ENCODE measurements around the gene WDR62. TPM values are rescaled to one million over a fixed set of nuclear protein-coding genes. Genes with fewer than 3 reads are reported as not detected.
"Not testable (repeated sequence)": the region's sequence is repeated elsewhere in the genome, so short reads cannot be mapped to it uniquely, and the experiment has no call there.

The WDR62 gene
- total RNA-seq, 1 donor from 2014 or later = 2.4 TPM

- Histone ChIP-seq H2AFZ (ENCODE audit: low read depth, low read length) (no peak overlapping the region), H3K27me3 (ENCODE audit: insufficient read depth, low read length) (no peaks in the 10 kb centered on the region), H3K79me2 (ENCODE audit: insufficient read depth, low read length) (no peaks in the 10 kb centered on the region), H3K9ac (ENCODE audit: low read length) (no peak overlapping the region), H3K4me1 (ENCODE audit: insufficient read depth, low read length) (no peaks in the 10 kb centered on the region), H3K4me3 (ENCODE audit: insufficient read depth, low read depth, low read length) (no peak overlapping the region), H4K20me1 (ENCODE audit: insufficient read depth, low read length) (peaks cover 12% of the 10 kb centered on the region), H3K9me3 (ENCODE audit: insufficient read depth, low read depth, low read length) (no peaks in the 10 kb centered on the region), H3K36me3 (ENCODE audit: insufficient read depth, low read length) (no peaks in the 10 kb centered on the region), H3K27ac (ENCODE audit: low read depth, low read length) (no peak overlapping the region), H3K4me2 (ENCODE audit: low read length) (no peak overlapping the region)
- no peak for TF ChIP-seq CTCF (IDR thresholded peaks at IDR 0.05; ENCODE audit: insufficient read depth, low read depth, low read length)
- TF ChIP-seq EZH2 (IDR thresholded peaks at IDR 0.05; ENCODE audit: insufficient read depth, low read length) = no peak
- Mint-ChIP-seq H3K4me3 (ENCODE audit: unreplicated experiment) (peak overlapping the region; percentile 76), H3K9me3 (ENCODE audit: unreplicated experiment) (peaks cover 5% of the 10 kb centered on the region), H3K4me1 (ENCODE audit: low read depth, unreplicated experiment) (peaks cover 7% of the 10 kb centered on the region), H3K36me3 (ENCODE audit: low read depth, unreplicated experiment) (peaks cover 18% of the 10 kb centered on the region), H3K27ac (ENCODE audit: unreplicated experiment) (no peak overlapping the region), H3K27me3 (ENCODE audit: low read depth, unreplicated experiment) (peaks cover 2% of the 10 kb centered on the region)
- FAIRE-seq = no peak
- DNase-seq (ENCODE audit: low read depth) = no peak
Measured at GRCh38 chr19:36031308-36031707, 23.4 kb upstream of the WDR62 start.

GRCh38 chr19:36032251-36033104 is 22.2 kb upstream of the WDR62 start, which contains the start of gene CLIP3:
Gene CLIP3 (minus strand): TSS chr19:36032873. CDS start chr19:36032357, 516 bp downstream.
- H3K4me1 ChIP-seq (ENCODE audit: insufficient read depth, low read length) = no peaks in the 10 kb centered on the region
- peaks cover 5% of the 10 kb centered on the region for H3K9me3 Mint-ChIP-seq (ENCODE audit: unreplicated experiment)
- H3K79me2 ChIP-seq (ENCODE audit: insufficient read depth, low read length) = no peaks in the 10 kb centered on the region
- no peaks in the 10 kb centered on the region for H3K27me3 ChIP-seq (ENCODE audit: insufficient read depth, low read length)
- TF ChIP-seq EZH2 (IDR thresholded peaks at IDR 0.05; ENCODE audit: insufficient read depth, low read length) (no peak), CTCF (IDR thresholded peaks at IDR 0.05; ENCODE audit: insufficient read depth, low read depth, low read length) (no peak)
- H3K36me3 ChIP-seq (ENCODE audit: insufficient read depth, low read length) = no peaks in the 10 kb centered on the region
- H3K9me3 ChIP-seq (ENCODE audit: insufficient read depth, low read depth, low read length) = no peaks in the 10 kb centered on the region
- H3K36me3 Mint-ChIP-seq (ENCODE audit: low read depth, unreplicated experiment) = peaks cover 12% of the 10 kb centered on the region
- H3K4me1 Mint-ChIP-seq (ENCODE audit: low read depth, unreplicated experiment) = peaks cover 7% of the 10 kb centered on the region
- peak within 1 kb of the TSS; percentile 90 for H3K4me3 Mint-ChIP-seq (ENCODE audit: unreplicated experiment)
- H3K27me3 Mint-ChIP-seq (ENCODE audit: low read depth, unreplicated experiment) = peaks cover 2% of the 10 kb centered on the region
- H3K27ac ChIP-seq (ENCODE audit: low read depth, low read length) = no peak within 1 kb of the TSS
- peak within 1 kb of the TSS; percentile 71 for H3K4me3 ChIP-seq (ENCODE audit: insufficient read depth, low read depth, low read length)
- H3K9ac ChIP-seq (ENCODE audit: low read length) = peak within 1 kb of the TSS; percentile 86
- peaks cover 12% of the 10 kb centered on the region for H4K20me1 ChIP-seq (ENCODE audit: insufficient read depth, low read length)
- peak; percentile 42 for DNase-seq (ENCODE audit: low read depth)
- no peak for FAIRE-seq
- peak within 1 kb of the TSS; percentile 91 for H3K4me2 ChIP-seq (ENCODE audit: low read length)
- H2AFZ ChIP-seq (ENCODE audit: low read depth, low read length) = peak within 1 kb of the TSS; percentile 85
- H3K27ac Mint-ChIP-seq (ENCODE audit: unreplicated experiment) = peak within 1 kb of the TSS; percentile 34

- H3K9me3 Mint-ChIP-seq (ENCODE audit: unreplicated experiment) = no peaks in the 10 kb centered on the region
- Histone ChIP-seq H3K36me3 (ENCODE audit: insufficient read depth, low read length) (no peaks in the 10 kb centered on the region), H3K4me1 (ENCODE audit: insufficient read depth, low read length) (peaks cover 6% of the 10 kb centered on the region), H3K27ac (ENCODE audit: low read depth, low read length) (no peak overlapping the region), H4K20me1 (ENCODE audit: insufficient read depth, low read length) (no peaks in the 10 kb centered on the region), H3K9me3 (ENCODE audit: insufficient read depth, low read depth, low read length) (no peaks in the 10 kb centered on the region), H3K9ac (ENCODE audit: low read length) (no peak overlapping the region), H3K4me3 (ENCODE audit: insufficient read depth, low read depth, low read length) (no peak overlapping the region), H3K27me3 (ENCODE audit: insufficient read depth, low read length) (no peaks in the 10 kb centered on the region), H3K4me2 (ENCODE audit: low read length) (no peak overlapping the region), H2AFZ (ENCODE audit: low read depth, low read length) (no peak overlapping the region), H3K79me2 (ENCODE audit: insufficient read depth, low read length) (no peaks in the 10 kb centered on the region)
- no peaks in the 10 kb centered on the region for H3K27me3 Mint-ChIP-seq (ENCODE audit: low read depth, unreplicated experiment)
- DNase-seq (ENCODE audit: low read depth) (no peak), FAIRE-seq (no peak)
- TF ChIP-seq CTCF (IDR thresholded peaks at IDR 0.05; ENCODE audit: insufficient read depth, low read depth, low read length) = no peak
- TF ChIP-seq EZH2 (IDR thresholded peaks at IDR 0.05; ENCODE audit: insufficient read depth, low read length) = no peak
- no peak overlapping the region for H3K4me3 Mint-ChIP-seq (ENCODE audit: unreplicated experiment)
- no peak overlapping the region for H3K27ac Mint-ChIP-seq (ENCODE audit: unreplicated experiment)
- H3K36me3 Mint-ChIP-seq (ENCODE audit: low read depth, unreplicated experiment) = peaks cover 4% of the 10 kb centered on the region
- H3K4me1 Mint-ChIP-seq (ENCODE audit: low read depth, unreplicated experiment) = peaks cover 14% of the 10 kb centered on the region
Measured at GRCh38 chr19:36040495-36040894, 14.2 kb upstream of the WDR62 start.

- H3K27me3 Mint-ChIP-seq (ENCODE audit: low read depth, unreplicated experiment); H3K27me3 ChIP-seq (ENCODE audit: insufficient read depth, low read length); DNase-seq (ENCODE audit: low read depth); H3K4me2 ChIP-seq (ENCODE audit: low read length); H2AFZ ChIP-seq (ENCODE audit: low read depth, low read length); H3K36me3 Mint-ChIP-seq (ENCODE audit: low read depth, unreplicated experiment); H3K9ac ChIP-seq (ENCODE audit: low read length); FAIRE-seq; H3K4me1 ChIP-seq (ENCODE audit: insufficient read depth, low read length); H3K9me3 Mint-ChIP-seq (ENCODE audit: unreplicated experiment); H3K27ac ChIP-seq (ENCODE audit: low read depth, low read length); H3K4me3 ChIP-seq (ENCODE audit: insufficient read depth, low read depth, low read length); H3K79me2 ChIP-seq (ENCODE audit: insufficient read depth, low read length); H4K20me1 ChIP-seq (ENCODE audit: insufficient read depth, low read length); H3K36me3 ChIP-seq (ENCODE audit: insufficient read depth, low read length); H3K4me3 Mint-ChIP-seq (ENCODE audit: unreplicated experiment); H3K9me3 ChIP-seq (ENCODE audit: insufficient read depth, low read depth, low read length): not testable (repeated sequence)
- Mint-ChIP-seq H3K27ac (ENCODE audit: unreplicated experiment) (peak overlapping the region; percentile 91), H3K4me1 (ENCODE audit: low read depth, unreplicated experiment) (peaks cover 12% of the 10 kb centered on the region)
Measured at GRCh38 chr19:36041092-36041491, 13.6 kb upstream of the WDR62 start.
